ENCODE measurements around the gene DMRTC2.

Gene DMRTC2

DNA sequence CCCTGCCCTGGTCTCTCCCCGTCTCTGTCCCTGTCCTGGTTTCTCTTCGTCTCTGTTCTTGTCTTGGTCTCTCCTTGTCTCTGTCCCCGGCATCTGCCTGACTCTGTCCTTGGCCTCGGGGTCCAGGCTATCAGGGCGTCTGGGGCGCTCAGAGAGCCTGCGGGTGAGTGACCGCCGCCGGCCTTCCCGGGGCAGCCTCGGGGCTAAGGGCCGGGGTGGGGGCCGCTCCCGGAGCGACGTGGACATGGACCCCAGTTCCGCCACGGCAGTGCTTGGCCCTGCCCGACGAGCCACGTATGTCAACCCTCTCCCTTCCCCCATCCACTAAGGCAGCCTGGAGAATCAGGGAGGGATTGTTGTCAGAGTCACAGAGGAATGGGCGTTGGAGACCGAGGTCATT, 53.0 kb downstream of the DMRTC2 start:
- intact Hi-C loops (cut with DNase I; ENCODE audit: low total_unique reads) = no loop called here
- Histone ChIP-seq H3K27ac (no peak overlapping the region), H3K9me3 (no peaks in the 10 kb centered on the region), H3K4me1 (no peaks in the 10 kb centered on the region), H3K4me3 (no peak overlapping the region), H3K36me3 (peaks cover 67 to 93% (median 79%) of the 10 kb centered on the region in 3 donors), H3K27me3 (no peaks in the 10 kb centered on the region)
- no peak for TF ChIP-seq CTCF (IDR thresholded peaks at IDR 0.05)
- DNase-seq = no peak

- peaks cover 72 to 94% (median 83%) of the 10 kb centered on the region in 3 donors for H3K36me3 ChIP-seq
- no peak for DNase-seq
- no peaks in the 10 kb centered on the region for H3K9me3 ChIP-seq
- TF ChIP-seq CTCF (IDR thresholded peaks at IDR 0.05) = no peak
- H3K4me3 ChIP-seq = no peak overlapping the region
- no peak overlapping the region for H3K27ac ChIP-seq
- H3K27me3 ChIP-seq = no peaks in the 10 kb centered on the region
- no peaks in the 10 kb centered on the region for H3K4me1 ChIP-seq
- intact Hi-C loops (cut with DNase I; ENCODE audit: low total_unique reads) = no loop called here
Observed at GRCh38 chr19:41898235-41898634, 53.4 kb downstream of the DMRTC2 start.

Measured in tibial artery (tissue), 4 donors.